ENCODE measurements around the gene RBMX2.

DNA sequence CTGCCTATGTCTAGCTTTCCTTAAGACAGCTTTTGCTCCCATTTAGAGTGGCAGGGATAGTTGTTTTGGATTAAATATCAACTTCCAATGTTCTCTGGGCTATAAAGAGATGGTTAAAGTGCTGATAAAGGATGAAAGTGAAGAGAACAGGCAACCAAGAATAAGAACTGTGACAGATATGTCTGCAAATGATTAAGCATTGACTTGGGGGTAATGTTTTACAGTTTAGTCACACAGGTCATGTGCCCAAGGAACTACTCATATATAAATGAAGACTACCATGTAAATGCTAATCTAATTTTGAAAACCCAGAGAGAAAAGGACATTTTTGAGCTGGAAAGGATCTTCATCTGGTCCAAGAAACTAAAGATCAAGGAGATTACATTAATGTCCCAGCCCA, 42.1 kb downstream of the RBMX2 start:
- no peak for TF ChIP-seq POLR2AphosphoS5 (IDR thresholded peaks at IDR 0.05)
- TF ChIP-seq, protein P1, sequence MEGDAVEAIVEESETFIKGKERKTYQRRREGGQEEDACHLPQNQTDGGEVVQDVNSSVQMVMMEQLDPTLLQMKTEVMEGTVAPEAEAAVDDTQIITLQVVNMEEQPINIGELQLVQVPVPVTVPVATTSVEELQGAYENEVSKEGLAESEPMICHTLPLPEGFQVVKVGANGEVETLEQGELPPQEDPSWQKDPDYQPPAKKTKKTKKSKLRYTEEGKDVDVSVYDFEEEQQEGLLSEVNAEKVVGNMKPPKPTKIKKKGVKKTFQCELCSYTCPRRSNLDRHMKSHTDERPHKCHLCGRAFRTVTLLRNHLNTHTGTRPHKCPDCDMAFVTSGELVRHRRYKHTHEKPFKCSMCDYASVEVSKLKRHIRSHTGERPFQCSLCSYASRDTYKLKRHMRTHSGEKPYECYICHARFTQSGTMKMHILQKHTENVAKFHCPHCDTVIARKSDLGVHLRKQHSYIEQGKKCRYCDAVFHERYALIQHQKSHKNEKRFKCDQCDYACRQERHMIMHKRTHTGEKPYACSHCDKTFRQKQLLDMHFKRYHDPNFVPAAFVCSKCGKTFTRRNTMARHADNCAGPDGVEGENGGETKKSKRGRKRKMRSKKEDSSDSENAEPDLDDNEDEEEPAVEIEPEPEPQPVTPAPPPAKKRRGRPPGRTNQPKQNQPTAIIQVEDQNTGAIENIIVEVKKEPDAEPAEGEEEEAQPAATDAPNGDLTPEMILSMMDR (IDR thresholded peaks at IDR 0.05): no peak
- no peak for TF ChIP-seq POLR2A (IDR thresholded peaks at IDR 0.05)

All from sigmoid colon (tissue), 4 donors.